Measurements from ENCODE around the gene LTBP2. TPM values are rescaled to one million over a fixed set of nuclear protein-coding genes. Genes with fewer than 3 reads are reported as not detected.

LTBP2 gene
- total RNA-seq, 1 experiment from 2014 or later: 1.6 TPM

- peak; percentile 44 for DNase-seq (ENCODE audit: low spot score)
These were observed 157.6 kb downstream of the LTBP2 start for GRCh38 chr14:74454397-74454796.

Other genes starting within 250 kb of the LTBP2 start
- gene SYNDIG1L, start 186.0 kb downstream of the LTBP2 start, total RNA-seq (2014; rRNA removed; shearing (Covaris generic)): not detected in 2 replicates
- 385 and 592 TPM in 2 replicates for gene NPC2, start 118.9 kb downstream of the LTBP2 start, total RNA-seq (2014; rRNA removed; shearing (Covaris generic))
- gene ISCA2, start 118.5 kb downstream of the LTBP2 start, total RNA-seq (2014; rRNA removed; shearing (Covaris generic)): 24.1 and 32.3 TPM in 2 replicates
- gene AREL1, start 100.8 kb upstream of the LTBP2 start, total RNA-seq (2014; rRNA removed; shearing (Covaris generic)): 25.8 and 28.1 TPM in 2 replicates
- gene FCF1, start 100.9 kb upstream of the LTBP2 start, total RNA-seq (2014; rRNA removed; shearing (Covaris generic)): 32.3 and 39.7 TPM in 2 replicates
- 9.6 and 15.6 TPM in 2 replicates for gene YLPM1, start 151.1 kb upstream of the LTBP2 start, total RNA-seq (2014; rRNA removed; shearing (Covaris generic))